ENCODE data around the gene CNTN4.

CNTN4 gene

DNA sequence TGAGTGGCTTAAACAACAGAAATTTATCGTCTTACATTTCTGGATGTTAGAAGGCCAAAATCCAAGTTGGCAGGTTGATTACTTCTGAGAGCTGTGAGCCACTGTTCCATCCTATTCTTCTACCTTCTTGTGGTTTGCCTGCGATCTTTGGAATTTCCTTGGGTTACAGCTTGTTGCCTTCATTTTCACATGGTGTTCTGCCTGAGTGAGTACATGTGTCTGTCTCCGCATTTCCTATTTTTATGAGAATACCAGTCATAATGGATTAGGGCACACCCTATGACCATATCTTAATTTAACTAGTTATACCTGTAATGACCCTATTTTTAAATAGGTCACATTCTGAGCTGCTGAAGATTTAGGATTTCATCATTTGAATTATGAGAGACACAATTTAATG is 294.3 kb downstream of the CNTN4 start:
- no peak for DNase-seq (ENCODE audit: low read depth)

DNA sequence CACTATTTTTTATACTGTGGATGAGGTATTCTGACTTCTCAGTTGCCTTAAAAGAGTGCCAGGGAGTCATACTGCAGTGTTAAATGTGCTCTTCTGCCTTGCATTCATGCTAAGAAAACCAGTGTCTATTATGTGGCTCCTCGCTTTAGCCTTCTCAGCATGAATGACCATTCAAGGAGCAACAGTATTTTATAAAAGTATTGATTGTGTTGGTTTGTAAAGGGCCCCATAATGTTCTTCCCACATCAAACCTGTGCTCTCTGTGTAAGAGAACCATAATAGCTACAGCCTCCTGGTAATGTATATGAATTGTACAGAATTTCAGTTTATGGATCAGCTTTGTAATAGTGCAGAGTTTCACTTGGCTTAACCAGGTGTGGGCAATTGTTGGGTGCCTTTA is 316.4 kb downstream of the CNTN4 start:
- DNase-seq (ENCODE audit: low read depth) = no peak

DNA sequence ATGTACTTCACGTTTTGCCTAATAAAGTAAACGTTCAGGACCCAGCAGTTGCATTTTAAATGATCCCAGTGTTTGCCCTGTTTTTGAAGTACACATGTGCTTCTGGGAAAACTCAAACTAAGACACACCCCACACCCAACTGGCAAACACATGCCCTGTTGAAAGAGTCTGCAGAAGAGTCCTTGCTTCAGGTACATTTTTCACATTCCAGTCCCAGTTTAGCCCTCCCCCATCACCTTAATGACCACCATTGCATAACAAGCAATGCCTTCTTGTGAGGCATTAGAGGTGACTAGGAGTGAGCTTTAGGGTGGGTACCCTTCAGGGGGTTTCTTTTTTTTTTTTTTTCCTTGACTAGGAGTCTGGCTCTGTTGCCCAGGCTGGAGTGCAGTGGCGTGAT is 322.3 kb downstream of the CNTN4 start:
- DNase-seq (ENCODE audit: low read depth) = no peak

- no peak for DNase-seq (ENCODE audit: low read depth)
Observed at GRCh38 chr3:2423143-2423542, 324.5 kb downstream of the CNTN4 start.

- no peak for DNase-seq (ENCODE audit: low read depth)
Observed at GRCh38 chr3:2441558-2441957, 342.9 kb downstream of the CNTN4 start.

- no peak for DNase-seq (ENCODE audit: low read depth)
Observed at GRCh38 chr3:2446146-2446545, 347.5 kb downstream of the CNTN4 start.

DNA sequence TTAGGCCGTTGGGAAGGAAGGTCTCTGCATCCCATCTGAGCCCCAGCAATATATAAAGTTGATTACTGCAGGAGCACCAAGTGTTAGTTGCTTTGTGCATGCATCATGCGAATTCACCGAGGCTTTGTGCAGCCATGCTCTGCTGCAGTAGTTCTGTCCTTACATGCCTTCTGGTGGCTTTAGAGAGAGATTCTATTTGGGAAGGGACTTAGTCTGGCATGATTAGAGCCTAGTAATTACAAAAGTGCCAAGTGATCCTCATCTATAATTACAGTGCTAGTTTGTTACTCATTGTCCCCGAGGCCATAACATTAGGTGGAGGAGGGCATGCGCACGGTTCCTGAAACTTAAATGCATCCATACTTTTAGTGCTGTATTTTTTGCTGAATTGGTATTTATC is 353.6 kb downstream of the CNTN4 start:
- DNase-seq (ENCODE audit: low read depth) = no peak

DNA sequence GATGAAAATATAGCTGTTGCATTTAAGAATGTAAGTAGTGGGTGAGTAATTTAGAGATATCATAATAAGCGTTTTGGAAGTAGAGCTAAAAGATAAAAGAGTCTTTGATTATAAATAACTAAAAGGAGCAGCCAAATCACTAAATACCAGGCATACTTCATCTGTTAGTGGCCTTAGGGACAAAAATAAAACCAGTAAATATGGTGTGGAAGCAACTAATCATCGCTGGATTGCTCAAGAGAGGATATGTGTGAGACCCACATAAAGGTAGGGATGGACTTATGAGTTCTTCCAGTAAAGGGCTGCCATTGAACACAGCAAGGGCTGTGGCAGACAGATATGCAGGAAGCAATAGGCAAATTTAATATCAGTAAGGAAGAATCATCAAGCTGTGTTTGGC is 356.2 kb downstream of the CNTN4 start:
- DNase-seq (ENCODE audit: low read depth) = no peak

GRCh38 chr3:2456788-2457187 is 358.1 kb downstream of the CNTN4 start:
- no peak for DNase-seq (ENCODE audit: low read depth)

DNA sequence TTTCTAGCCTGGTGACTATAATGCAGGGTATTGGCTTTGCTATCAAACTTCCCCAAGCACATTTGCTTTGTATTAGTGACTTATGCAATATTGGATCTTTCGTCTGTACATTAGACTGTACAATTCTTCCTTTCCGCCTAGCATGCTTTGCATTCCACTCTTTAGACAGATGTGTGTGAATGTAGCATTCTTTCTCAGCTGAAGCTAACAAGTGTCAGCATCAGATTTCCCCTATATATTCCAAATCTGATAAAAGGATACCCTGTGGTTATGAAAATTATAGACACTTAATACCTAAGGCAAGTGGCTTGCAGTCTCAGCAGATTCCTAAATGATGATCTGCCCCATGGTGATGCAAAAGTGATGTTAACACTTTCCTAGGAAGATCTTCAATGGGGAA is 360.1 kb downstream of the CNTN4 start:
- DNase-seq (ENCODE audit: low read depth) = no peak

DNA sequence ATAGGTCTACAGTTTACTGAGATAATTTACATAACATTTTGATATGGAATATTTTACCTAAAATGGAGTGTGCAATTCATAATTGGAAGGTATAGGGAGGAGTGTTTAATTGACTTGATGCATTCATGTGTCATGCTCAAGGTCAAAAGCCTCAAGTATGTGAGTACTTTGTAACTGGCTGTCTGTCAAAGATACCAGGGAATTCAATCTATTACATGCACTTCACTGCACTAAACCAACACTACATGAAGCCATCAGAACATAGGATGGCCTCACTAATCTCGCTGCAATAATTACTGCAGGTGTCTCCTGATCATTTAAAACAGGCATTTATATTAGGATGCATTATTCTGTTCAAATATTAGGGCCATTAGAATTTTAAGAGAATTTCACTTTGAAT is 367.2 kb downstream of the CNTN4 start:
- no peak for DNase-seq (ENCODE audit: low read depth)

DNA sequence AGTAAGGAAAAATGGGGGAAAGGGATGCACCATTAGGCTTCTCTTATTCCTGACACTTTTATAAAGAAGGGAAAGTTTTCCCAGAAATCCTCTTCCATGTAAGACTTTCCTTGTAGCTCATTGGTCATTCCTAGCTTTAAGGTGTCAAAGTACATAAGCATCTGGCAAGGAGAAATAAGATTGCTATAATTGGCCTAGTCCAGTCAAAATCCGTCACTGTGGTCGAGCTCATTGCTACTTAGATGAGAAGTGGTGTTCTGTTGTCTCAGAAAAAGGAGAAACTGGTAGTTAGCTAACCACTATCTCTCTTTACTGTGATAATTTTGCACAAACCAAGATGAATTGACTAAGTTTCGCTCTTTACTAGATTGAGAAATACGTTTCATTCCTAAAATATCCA is 370.1 kb downstream of the CNTN4 start:
- no peak for DNase-seq (ENCODE audit: low read depth)

GRCh38 chr3:2476996-2477395 is 378.3 kb downstream of the CNTN4 start:
- DNase-seq (ENCODE audit: low read depth) = no peak

DNA sequence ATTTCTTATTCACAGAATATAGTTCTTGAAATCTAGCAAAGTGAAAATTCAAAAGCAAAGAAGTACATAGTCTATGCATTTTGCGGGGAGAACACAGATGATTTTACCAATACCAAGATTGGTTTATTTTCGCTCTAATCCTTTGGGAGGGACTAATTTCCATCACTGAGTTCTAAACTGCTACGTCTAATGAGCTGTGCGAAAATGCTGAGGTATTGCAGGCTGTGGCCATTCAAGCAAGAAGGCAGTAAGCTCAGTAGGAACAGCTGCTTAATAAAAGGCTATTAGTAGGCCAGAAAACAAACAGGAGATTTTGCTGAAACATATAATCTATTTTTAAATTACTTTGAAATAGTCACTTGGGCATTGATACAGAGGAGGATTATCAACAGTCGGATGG is 379.0 kb downstream of the CNTN4 start:
- no peak for DNase-seq (ENCODE audit: low read depth)

DNA sequence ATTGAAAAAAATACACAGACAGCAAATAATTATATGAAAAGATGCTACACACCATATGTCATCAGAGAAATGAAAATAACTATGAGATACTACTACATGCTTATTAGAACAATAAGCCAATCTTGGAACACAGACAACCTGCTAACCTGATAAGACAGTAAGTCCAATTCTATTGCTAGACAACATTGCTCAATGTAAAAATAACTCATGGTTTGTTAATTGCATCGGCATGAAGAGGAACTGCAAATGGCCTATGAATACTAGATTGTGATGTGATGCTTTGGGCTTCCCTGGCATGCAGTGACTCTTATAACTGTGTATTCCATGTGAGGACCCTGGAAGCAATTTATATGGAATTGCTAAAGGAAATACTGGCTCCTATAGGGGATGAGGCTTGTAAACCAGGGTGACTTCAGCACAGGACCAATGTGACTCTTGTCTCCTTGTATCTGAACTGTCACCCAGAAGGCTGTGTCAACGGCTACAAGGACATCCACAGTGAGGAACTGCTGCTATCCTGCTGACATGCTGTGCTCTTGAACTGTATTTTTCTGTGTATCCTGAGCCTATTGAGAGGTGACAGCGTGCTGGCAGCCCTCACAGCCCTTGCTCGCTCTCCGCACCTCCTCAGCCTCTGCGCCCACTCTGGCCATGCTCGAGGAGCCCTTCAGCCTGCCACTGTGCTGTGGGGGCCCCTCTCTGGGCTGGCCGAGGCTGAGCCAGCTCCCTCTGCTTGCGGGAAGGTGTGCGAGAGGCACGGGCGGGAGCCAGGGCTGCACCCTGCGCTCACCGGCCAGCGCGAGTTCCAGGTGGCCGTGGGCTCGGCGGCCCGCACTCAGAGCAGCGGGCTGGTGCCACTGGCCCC is 385.7 kb downstream of the CNTN4 start:
- DNase-seq (ENCODE audit: low read depth) = no peak

GRCh38 chr3:2485027-2485375 is 386.3 kb downstream of the CNTN4 start:
- DNase-seq (ENCODE audit: low read depth) = no peak

DNA sequence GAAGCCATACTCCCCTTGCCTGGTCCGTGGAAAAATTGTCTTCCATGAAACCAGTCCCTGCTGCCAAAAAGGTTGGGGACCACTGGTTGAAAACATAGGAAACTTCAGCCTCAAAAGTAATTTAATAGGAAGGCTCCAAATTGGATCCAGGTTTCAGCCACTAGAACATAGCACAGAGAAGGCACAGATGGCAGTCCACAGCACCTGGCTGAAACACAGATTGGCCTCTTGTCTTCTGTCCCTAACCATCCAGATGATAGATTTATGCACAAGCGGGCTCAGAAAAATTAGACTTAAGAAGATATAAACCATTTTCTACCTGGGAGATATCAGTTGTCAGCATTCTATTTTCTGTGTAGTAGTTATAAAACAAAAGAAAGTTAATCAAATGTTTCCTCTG is 397.1 kb downstream of the CNTN4 start:
- DNase-seq (ENCODE audit: low read depth) = no peak

DNA sequence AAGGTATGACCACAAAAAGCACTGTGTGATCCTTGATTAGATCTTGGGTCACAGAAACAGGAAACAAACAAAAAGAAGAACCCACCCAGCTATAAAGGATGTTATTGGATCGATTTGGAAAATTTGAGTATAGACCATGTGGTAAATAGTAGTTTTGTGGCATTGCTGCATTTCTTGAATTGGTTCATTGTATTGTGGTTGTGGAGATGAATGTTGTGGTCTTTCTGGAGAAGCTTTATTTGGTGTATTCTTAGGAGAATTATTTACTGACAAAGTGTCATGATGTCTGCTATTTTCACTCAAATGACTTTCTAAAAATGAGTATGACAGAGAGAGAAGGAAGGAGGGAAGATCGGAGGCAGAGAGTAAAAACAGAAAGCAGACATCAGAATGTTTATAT is 406.2 kb downstream of the CNTN4 start:
- no peak for DNase-seq (ENCODE audit: low read depth)

- no peak for DNase-seq (ENCODE audit: low read depth)
Observed at GRCh38 chr3:2506776-2507175, 408.1 kb downstream of the CNTN4 start.

- no peak for DNase-seq (ENCODE audit: low read depth)
Observed at GRCh38 chr3:2510591-2511145, 412.0 kb downstream of the CNTN4 start.

DNA sequence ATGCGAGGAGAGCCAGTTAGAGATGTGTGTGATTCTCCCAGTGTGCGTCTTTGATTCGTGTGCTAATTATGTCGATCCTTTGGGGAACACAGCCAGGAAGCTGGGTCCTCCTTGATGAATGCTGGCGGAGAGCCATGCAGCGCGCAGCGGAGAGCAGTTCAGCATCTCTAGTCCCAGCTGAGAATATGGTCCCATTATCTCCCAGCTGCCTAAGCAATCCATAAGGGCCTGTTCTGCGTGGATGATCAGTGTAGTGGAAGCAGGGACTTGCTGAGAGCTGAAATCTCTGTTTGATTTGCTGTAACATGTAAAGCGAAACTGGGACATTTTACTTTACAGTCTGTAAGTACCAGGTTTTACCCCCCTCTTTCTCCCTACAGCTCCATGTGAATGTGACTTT is 412.7 kb downstream of the CNTN4 start:
- DNase-seq (ENCODE audit: low read depth) = no peak

DNA sequence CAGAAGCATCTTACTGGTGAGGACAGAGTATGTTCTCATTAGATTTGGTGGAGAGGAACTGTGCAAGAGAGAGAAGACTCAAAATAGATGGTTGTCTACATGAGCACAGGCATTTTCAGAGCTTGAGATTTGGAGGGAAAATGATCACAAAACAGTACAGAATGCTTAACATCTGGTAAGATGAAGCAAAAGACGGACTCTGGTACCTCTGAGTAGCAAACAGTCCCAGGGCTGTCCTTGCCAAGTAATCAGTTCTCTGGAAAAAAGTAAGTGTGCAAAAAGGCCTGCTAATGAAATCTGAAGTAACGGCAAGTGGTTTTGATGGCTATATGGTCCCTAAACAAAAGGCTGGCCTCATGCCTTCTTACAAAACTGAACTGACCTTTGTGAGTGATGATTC is 414.2 kb downstream of the CNTN4 start:
- no peak for DNase-seq (ENCODE audit: low read depth)

- no peak for DNase-seq (ENCODE audit: low read depth)
Observed at GRCh38 chr3:2513986-2514385, 415.3 kb downstream of the CNTN4 start.

DNA sequence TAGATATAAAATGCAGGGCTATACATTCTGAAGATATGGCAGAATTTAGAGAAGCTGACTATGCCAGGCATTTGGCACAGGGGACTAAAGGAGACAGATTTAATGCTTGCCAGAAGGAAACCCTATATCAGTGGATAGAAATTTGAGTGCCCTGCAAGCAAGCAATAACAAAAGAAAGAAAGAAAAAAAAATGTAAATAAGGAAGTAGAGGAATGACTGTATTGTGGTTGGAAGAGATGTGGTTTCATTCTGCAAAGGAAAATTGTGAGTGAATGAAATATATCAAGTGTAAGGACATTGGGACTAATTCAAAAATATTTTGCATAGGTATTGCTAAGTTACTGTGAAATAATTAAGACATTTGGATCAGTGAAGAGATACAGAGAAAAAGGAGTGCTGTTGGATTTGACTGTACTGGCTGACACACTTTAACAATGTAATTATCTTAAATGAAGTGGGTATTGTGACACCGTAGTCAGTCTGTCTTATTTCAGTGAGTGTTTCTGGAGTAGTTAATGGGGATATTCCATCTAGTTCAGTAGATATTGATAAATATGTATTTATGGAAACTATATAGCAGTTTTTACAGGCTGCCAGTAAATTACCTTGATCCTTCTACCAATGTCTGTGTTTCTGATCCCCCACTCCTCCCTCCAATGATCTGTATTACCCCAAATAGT is 418.2 kb downstream of the CNTN4 start:
- DNase-seq (ENCODE audit: low read depth) = no peak
